HG02571 (cell line): ENCODE measurements around the gene CENPC.
"Not testable (repeated sequence)": the region's sequence is repeated elsewhere in the genome, so short reads cannot be mapped to it uniquely, and the experiment has no call there.

ENCODE experiments used
- ATAC-seq: cut with Tn5 transposase; IDR thresholded peaks from one replicate; pipeline ENCODE4 v1.9.1; 2021; ENCODE audit warnings: mild to moderate bottlenecking, moderate library complexity; ENCODE audit not compliant: unreplicated experiment

CENPC gene

GRCh38 chr4:67545199-67546003 is at the start of gene CENPC:
Gene CENPC (minus strand): TSS chr4:67545503. CDS start chr4:67545355, 148 bp downstream.
- peak; percentile 97 for ATAC-seq

GRCh38 chr4:67593741-67594175 is 48.5 kb upstream of the CENPC start:
- no peak for ATAC-seq

GRCh38 chr4:67587156-67587555 is 41.9 kb upstream of the CENPC start:
- no peak for ATAC-seq

- ATAC-seq = no peak
These were observed 39.2 kb upstream of the CENPC start for GRCh38 chr4:67584496-67584895.

- ATAC-seq = no peak
These were observed 36.6 kb upstream of the CENPC start for GRCh38 chr4:67581913-67582312.

- ATAC-seq = peak; percentile 40
These were observed 36.0 kb upstream of the CENPC start for GRCh38 chr4:67581208-67581857.

- peak; percentile 37 for ATAC-seq
These were observed 35.3 kb upstream of the CENPC start for GRCh38 chr4:67580577-67580976.

GRCh38 chr4:67576538-67576937 is 31.2 kb upstream of the CENPC start:
- ATAC-seq = no peak

- ATAC-seq = no peak
These were observed 30.8 kb upstream of the CENPC start for GRCh38 chr4:67576059-67576466.

- ATAC-seq = peak; percentile 90
These were observed 30.1 kb upstream of the CENPC start for GRCh38 chr4:67575232-67576058.

- ATAC-seq = no peak
These were observed 27.9 kb upstream of the CENPC start for GRCh38 chr4:67573193-67573592.

- ATAC-seq = no peak
These were observed 26.7 kb upstream of the CENPC start for GRCh38 chr4:67571975-67572374.

GRCh38 chr4:67570537-67570936 is 25.2 kb upstream of the CENPC start:
- no peak for ATAC-seq

- ATAC-seq = no peak
These were observed 23.5 kb upstream of the CENPC start for GRCh38 chr4:67568820-67569219.

- ATAC-seq = no peak
These were observed 21.0 kb upstream of the CENPC start for GRCh38 chr4:67566335-67566734.

GRCh38 chr4:67565284-67565683 is 20.0 kb upstream of the CENPC start:
- ATAC-seq = no peak

- no peak for ATAC-seq
These were observed 13.2 kb upstream of the CENPC start, which contains the start of gene STAP1 for GRCh38 chr4:67558493-67558892. Gene STAP1 (plus strand): TSS chr4:67558727. CDS start chr4:67558810, 83 bp downstream.

GRCh38 chr4:67556436-67556835 is 11.1 kb upstream of the CENPC start:
- no peak for ATAC-seq

- no peak for ATAC-seq
These were observed 10.1 kb upstream of the CENPC start for GRCh38 chr4:67555447-67555846.

- ATAC-seq = no peak
These were observed 8.8 kb upstream of the CENPC start for GRCh38 chr4:67554096-67554495.

GRCh38 chr4:67552146-67552792 is 7.0 kb upstream of the CENPC start:
- not testable (repeated sequence) for ATAC-seq
